HUDEP-2 (cell line): ENCODE measurements around the gene CCNC.
"Not testable (repeated sequence)": the region's sequence is repeated elsewhere in the genome, so short reads cannot be mapped to it uniquely, and the experiment has no call there.

Source experiments
- DNase-seq, 76 experiments: peaks; one replicate each; lab custom pipeline; 2025; ENCODE audit not compliant: unreplicated experiment in 76 of 76; lab: John Stamatoyannopoulos, UW

The CCNC gene

GRCh38 chr6:99603421-99604165, 35.1 kb upstream of the CCNC start:
- peak in 19 of 76 experiments; percentile 15 to 57 (median 25) for DNase-seq

DNA sequence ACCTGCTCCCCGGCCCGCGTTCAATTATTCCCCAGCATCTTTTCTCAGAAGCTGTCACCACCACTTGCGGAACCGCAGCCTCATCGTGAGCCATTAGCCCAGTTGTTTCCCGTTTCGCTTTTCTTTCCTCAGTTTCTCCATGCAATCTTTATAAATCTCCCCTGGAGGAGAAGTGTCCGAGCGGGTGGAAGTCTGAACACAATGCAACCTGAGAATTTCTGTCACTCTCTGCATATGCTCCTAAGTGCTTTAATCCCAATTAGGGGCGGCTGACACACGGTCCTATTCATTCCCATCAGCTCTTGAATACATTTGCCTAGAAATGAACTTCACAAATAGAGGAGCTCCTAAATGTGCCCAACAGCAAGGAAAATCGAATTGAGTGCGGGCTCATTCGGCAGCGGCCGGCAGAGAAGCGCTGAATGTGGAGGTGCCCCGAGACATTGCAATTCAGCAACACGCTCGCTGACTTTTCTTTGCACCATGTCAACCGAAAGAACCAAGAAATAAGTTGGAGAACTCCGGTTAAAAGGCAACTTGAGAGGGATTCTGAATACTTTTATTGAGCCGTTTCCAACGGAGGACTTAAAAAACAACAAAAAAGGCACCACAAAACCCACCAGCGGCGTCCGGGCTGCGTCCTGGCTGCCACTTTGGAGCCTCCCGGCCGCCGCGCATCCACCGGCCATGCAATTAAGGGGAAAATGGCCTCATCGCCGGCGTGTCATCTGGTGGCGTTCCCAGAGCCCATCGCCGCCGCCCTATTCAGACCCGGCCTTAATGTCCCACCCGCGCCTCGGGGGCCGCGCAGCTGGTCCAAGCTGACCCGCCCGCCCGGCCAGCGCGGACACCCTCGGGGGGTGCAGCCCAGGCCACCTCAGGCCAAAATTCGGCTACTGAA, 34.3 kb upstream of the CCNC start:
- DNase-seq = peak in 2 of 76 experiments; percentile 15 to 16

DNA sequence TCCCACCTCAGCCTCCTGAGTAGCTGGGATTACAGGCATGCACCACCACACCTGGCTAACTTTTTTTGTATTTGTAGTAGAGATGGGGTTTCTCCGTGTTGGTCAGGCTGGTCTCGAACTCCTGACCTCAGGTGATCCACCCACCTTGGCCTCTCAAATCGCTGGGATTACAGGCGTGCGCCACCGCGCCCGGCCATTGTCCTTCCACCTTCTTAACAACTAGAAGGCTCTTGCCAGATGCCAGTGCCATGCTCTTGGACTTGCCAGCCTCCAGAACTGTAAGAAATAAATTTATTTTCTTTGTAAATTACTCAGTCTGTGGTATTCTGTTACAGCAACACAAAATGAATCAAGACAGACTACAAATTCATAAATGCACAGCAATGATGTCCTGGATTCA, 26.2 kb upstream of the CCNC start:
- DNase-seq = not testable (repeated sequence)

- no peak for DNase-seq
Measured at GRCh38 chr6:99592900-99593299, 24.4 kb upstream of the CCNC start.

DNA sequence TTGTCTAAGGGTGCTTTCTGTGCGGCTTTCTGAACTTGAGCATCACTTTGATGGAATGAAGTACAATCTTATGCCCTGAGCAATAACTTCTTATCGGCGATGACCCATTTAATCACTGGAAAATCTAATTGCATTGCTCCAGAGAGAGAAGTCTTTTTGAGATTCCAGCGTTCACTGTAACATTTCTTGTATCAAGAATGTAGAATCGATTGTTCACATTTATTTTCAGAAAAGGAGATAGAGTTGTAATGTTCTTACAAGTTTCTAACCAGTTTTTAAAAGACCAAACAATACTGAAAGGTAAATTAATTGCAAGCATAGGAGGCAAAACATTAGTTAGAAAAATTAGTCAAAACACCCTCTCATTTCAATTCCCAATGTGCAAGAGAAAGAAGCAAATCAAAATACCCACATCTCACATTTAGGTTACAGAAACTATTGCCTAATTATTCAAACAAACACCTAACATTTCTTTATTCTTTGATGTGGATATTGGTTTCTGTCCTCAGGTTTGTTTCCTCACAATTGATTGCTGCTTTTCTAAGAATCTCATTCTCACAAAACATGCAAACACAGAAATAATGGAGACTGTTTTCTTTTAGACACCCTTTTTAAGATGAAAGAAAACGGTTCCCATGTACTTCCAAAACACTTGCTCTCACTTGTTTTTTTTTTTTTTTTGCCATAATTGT, 23.4 kb upstream of the CCNC start:
- no peak for DNase-seq

DNA sequence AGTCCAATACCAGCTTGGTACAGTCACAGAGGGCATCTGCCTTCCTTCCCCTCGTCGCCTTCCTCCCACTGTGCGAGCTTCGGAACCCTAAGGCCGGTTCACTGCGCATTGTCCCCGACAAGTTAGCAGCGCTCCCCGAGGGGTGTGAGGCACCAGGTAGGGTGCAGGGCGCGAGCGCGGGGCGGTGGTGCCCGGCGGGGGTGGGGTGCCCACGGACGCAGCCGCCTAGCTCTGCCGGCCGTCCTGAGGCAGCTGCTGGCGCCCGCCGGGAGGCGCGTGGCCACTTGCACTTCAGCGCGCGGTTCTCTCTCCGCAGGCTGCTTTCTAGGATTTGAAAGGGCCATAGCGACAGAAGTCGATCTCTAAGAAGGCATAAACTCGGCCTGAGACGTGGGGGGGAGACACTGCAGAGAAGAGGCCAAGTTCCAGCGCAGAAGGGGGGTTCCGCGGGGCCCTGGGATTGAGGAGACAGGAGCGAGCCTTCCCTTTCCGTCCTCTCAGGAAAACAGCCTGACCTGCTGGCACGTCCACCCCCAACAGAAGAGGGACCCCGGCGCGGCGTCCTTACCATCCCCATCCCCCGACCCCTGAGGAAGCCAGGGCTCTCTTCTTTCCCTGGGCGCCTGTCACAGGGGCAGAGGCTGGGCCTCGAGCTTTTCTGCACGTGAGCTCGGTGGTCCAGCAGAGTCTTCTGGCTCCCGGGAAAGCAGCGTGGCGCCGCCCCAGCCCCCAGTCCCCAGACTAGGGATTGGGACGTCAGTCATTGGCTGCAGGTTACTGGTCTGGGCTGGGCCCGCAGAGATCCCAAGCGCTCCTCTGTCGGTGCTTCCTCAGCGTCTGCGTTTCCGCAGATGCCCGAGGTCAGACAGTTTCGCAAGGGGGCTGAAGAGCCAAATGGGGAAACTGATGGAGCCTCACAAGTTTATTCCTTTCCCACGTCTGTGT, 22.5 kb upstream of the CCNC start:
- peak in 4 of 76 experiments; percentile 11 to 29 (median 19) for DNase-seq

GRCh38 chr6:99589907-99590493, 21.5 kb upstream of the CCNC start:
- no peak for DNase-seq

DNA sequence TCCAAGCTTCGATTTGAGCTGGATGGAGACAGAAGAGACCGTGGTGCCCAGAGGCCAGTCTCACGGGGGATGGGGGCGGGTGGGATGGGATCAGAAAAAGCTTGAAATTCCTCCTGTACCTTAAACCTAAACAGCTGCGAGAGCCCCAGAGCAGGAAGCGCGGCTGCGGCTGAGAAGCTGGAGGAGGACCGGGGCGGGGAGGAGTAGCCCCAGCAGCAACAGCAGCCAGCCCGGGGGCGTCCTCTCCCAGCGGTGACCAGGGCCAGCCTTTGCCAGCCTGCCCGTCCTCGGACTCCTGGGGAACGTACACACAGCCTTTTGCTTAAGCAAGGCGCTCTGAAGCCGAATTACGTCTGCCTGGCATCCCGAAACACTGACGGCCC, 20.8 kb upstream of the CCNC start:
- DNase-seq = peak in 2 of 76 experiments; percentile 17 to 20

DNA sequence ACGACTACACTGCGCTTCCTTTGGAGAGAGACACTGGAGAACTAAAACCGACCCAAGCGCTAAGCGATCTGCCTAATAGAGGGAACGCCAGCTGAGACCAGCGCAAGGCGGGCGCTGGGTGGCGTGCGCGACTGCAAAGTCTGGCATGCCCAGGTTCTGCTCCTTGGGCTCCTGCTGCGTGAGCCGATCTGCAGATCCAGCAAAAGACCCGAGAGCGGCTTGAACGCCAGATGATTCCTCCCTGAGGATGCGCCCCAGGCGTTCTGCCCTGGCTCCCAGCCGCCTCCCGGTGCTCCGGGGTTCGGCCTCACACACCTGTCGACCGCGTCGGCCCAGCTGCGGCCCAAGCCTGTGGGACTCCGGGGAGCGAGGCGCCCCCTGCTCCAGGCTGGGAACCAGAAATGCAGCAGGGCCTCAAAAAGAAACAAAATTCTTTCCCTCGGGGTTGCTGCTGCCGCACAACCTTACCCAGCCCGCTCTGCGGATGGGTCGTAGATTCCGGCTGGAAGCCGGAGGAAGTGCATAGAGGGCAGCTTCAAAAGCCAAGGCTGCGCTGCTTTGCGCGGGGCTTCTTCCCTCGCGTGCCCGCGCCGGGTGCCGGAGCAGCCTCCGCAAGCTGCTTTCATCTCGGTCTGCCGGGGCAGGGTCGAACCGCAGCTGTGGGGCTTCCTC, 20.3 kb upstream of the CCNC start:
- peak in 73 of 76 experiments; percentile 17 to 83 (median 69) for DNase-seq

DNA sequence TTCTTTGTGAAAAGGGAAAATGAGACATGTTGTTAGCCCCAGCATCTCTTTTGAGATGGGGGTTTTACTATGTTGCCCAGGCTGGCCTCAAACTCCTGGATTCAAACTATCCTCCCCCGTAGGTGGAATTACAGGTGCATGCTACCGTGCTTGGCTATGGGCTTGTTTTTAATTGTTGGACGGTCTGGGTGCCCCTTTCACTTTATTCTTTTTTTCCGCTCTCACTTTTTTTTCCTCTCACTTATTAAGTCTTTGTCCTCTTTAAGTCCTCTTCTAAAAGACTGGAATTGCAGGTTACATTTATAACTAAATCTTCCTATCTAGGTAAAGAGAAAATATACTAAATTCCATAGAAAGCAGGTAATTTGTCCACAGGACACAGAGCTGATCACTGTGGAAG, 19.3 kb upstream of the CCNC start:
- no peak for DNase-seq

DNA sequence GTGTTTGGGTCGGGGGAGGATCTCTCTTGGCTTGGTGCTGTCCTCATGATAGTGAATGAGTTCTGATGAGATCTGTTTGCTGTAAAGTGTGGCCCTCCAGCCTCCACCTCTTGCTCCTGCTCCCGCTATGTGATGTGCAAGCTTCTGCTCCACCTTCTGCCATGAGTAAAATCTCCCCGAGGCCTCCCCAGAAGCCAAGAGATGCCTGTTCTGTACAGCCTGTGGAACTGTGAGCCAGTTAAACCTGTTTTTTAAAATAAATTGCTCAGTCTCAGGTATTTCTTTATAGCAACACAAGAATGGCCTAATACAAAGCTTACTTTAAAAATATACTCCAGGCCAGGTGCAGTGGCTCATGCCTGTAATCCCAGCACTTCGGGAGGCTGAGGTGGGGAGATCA, 11.3 kb upstream of the CCNC start:
- no peak for DNase-seq

- no peak for DNase-seq
Measured at GRCh38 chr6:99575544-99576227, 7.2 kb upstream of the CCNC start.

DNA sequence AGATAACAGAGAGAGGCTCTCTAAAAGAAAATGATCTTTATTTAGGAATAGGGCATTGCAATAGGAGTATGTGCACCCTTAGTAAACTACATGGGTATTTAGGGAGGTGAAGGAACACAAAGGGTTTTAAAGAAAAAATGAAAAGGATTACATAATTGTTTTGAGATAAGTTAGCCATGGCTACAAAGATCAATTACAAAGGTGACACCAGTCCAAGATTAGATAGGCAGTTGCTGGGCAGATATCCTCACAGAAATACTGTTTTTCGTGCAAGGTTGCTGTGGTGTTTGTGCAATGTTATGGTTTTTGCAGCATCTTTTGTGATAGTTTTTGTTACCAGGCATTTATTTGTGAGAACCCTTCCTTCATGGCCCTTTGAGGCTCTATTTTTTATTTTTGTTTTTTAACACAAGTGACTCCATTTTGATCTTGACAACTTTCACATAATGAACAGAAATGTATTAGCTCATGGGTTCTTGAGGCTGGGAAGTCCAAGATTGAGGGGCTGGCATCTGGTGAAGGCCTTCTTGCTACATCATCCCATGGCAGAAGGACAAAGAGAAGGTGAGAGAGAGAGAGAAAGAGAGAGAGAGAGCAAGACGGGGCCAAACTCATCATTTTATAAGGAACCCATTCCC, 5.6 kb upstream of the CCNC start:
- no peak for DNase-seq

DNA sequence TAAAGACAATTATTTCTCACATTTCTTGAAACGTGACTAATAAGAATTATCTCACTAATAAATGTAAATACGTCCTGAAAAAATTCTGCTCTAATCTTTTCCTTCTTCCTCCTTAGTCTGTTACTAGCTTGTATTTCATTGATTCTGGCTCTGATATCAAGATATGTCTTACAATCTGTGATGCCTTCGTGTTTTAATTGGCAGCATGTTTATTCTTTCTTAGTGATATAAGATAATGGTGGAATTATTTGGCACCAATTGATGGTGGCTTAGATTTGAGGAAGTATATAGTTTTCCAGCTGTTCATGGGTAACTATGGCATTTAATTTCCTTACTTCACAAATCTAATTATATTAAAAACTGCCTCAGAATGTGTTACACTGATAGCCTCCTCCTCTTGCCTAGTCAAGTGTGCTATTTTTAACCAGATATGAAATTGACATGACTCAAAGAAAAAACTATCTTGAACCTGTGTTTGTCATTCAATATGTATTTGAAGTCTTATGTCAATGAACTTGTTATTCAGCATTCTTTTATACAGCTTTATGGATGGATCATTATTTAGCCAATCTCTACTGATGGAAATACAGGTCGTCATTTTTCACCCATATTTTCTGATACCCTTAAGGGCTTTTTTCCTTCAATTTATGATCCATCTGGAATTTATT, 5.3 kb downstream of the CCNC start:
- DNase-seq = no peak

GRCh38 chr6:99560668-99561067, 7.8 kb downstream of the CCNC start:
- peak in 17 of 76 experiments; percentile 9 to 59 (median 31) for DNase-seq

DNA sequence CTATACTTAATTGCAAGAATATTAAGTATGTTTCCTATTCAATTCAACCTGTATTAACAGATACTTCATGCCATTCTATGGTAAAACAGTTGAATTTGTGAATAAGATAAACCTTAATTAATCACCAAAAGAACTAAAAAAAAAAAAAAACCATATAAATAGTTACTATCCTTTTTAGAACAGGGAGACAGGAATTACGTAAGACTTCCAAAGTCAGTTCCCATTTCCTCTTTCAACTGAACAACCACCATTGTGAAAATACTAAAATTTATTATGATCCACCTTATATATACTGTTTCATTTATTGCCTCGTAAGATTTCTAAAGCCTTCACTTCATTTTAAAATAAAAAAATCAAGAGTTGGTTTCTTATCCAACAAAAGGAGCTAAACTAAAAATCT, 9.4 kb downstream of the CCNC start:
- no peak for DNase-seq

- DNase-seq = no peak
Measured at GRCh38 chr6:99553888-99554287, 14.6 kb downstream of the CCNC start.
